Measurements from ENCODE around the gene HDAC11. TPM values are rescaled to one million over a fixed set of nuclear protein-coding genes. Genes with fewer than 3 reads are reported as not detected.

The HDAC11 gene
- total RNA-seq, 1 experiment from 2014 or later, result 1.0 TPM

GRCh38 chr3:13550791-13551360 is 70.8 kb downstream of the HDAC11 start:
- no peak for DNase-seq (ENCODE audit: low spot score)

GRCh38 chr3:13552857-13553652 is 72.9 kb downstream of the HDAC11 start:
- POLR2A ChIA-PET (ENCODE audit: low non-redundant PET), result no interaction called here
- intact Hi-C loops (cut with micrococcal nuclease; ENCODE audit: unreplicated experiment), result no loop called here
- no peak overlapping the region for H3K4me3 ChIP-seq (ENCODE audit: low read depth, low read length, poor library complexity, severe bottlenecking)
- H3K4me1 ChIP-seq (ENCODE audit: insufficient read depth, low read length, poor library complexity, severe bottlenecking), result no peaks in the 10 kb centered on the region
- CTCF ChIA-PET, result no interaction called here
- no peaks in the 10 kb centered on the region for H3K9me3 ChIP-seq (ENCODE audit: low read depth, low read length, poor library complexity, severe bottlenecking)
- no peak for TF ChIP-seq EZH2 (IDR thresholded peaks at IDR 0.05; ENCODE audit: borderline replicate concordance, low read depth, low read length, poor library complexity, severe bottlenecking)
- TF ChIP-seq CTCF (conservative IDR thresholded peaks at IDR 0.05; ENCODE audit: low read depth, low read length), result no peak
- DNase-seq (ENCODE audit: low spot score), result no peak
- no peaks in the 10 kb centered on the region for H3K27me3 ChIP-seq (replicated peaks; ENCODE audit: insufficient read depth, low read depth, low read length, poor library complexity)
- no peaks in the 10 kb centered on the region for H3K36me3 ChIP-seq (ENCODE audit: insufficient read depth, low read length, poor library complexity, severe bottlenecking)
- H3K27ac ChIP-seq (ENCODE audit: low read depth, low read length, poor library complexity, severe bottlenecking), result no peak overlapping the region
- BruUV-seq (replicated peaks), result no TSS peak

More at GRCh38 chr3:13550791-13551360, 70.8 kb downstream of the HDAC11 start:
- intact Hi-C loops (cut with micrococcal nuclease; ENCODE audit: unreplicated experiment), result no loop called here
- no peaks in the 10 kb centered on the region for H3K27me3 ChIP-seq (replicated peaks; ENCODE audit: insufficient read depth, low read depth, low read length, poor library complexity)
- no TSS peak for BruUV-seq (replicated peaks)
- TF ChIP-seq CTCF (conservative IDR thresholded peaks at IDR 0.05; ENCODE audit: low read depth, low read length) (no peak), EZH2 (IDR thresholded peaks at IDR 0.05; ENCODE audit: borderline replicate concordance, low read depth, low read length, poor library complexity, severe bottlenecking) (no peak)
- no peak overlapping the region for H3K4me3 ChIP-seq (ENCODE audit: low read depth, low read length, poor library complexity, severe bottlenecking)
- ChIA-PET POLR2A (ENCODE audit: low non-redundant PET) (no interaction called here), CTCF (interaction anchor here (0.7 kb wide), 1 partner anchor 123 kb away, joined by 3 read pairs; no protein-coding TSS in a partner anchor)
- H3K36me3 ChIP-seq (ENCODE audit: insufficient read depth, low read length, poor library complexity, severe bottlenecking), result no peaks in the 10 kb centered on the region
- no peak overlapping the region for H3K27ac ChIP-seq (ENCODE audit: low read depth, low read length, poor library complexity, severe bottlenecking)
- no peaks in the 10 kb centered on the region for H3K9me3 ChIP-seq (ENCODE audit: low read depth, low read length, poor library complexity, severe bottlenecking)
- no peaks in the 10 kb centered on the region for H3K4me1 ChIP-seq (ENCODE audit: insufficient read depth, low read length, poor library complexity, severe bottlenecking)

- Histone ChIP-seq H3K27me3 (replicated peaks; ENCODE audit: insufficient read depth, low read depth, low read length, poor library complexity) (no peaks in the 10 kb centered on the region), H3K4me1 (ENCODE audit: insufficient read depth, low read length, poor library complexity, severe bottlenecking) (no peaks in the 10 kb centered on the region), H3K9me3 (ENCODE audit: low read depth, low read length, poor library complexity, severe bottlenecking) (no peaks in the 10 kb centered on the region), H3K4me3 (ENCODE audit: low read depth, low read length, poor library complexity, severe bottlenecking) (no peak overlapping the region), H3K27ac (ENCODE audit: low read depth, low read length, poor library complexity, severe bottlenecking) (no peak overlapping the region), H3K36me3 (ENCODE audit: insufficient read depth, low read length, poor library complexity, severe bottlenecking) (no peaks in the 10 kb centered on the region)
- intact Hi-C loops (cut with micrococcal nuclease; ENCODE audit: unreplicated experiment), result no loop called here
- no TSS peak for BruUV-seq (replicated peaks)
- DNase-seq (ENCODE audit: low spot score), result no peak
- TF ChIP-seq CTCF (conservative IDR thresholded peaks at IDR 0.05; ENCODE audit: low read depth, low read length) (no peak), EZH2 (IDR thresholded peaks at IDR 0.05; ENCODE audit: borderline replicate concordance, low read depth, low read length, poor library complexity, severe bottlenecking) (no peak)
- ChIA-PET CTCF (no interaction called here), POLR2A (ENCODE audit: low non-redundant PET) (no interaction called here)
Measured at GRCh38 chr3:13553686-13554085, 73.6 kb downstream of the HDAC11 start.
